HUDEP-2 (cell line): ENCODE measurements around the gene LIG1.

Experiments used
- DNase-seq, 76 experiments: peaks; one replicate each; lab custom pipeline; 2025; ENCODE audit not compliant: unreplicated experiment in 76 of 76; lab: John Stamatoyannopoulos, UW

The LIG1 gene

DNA sequence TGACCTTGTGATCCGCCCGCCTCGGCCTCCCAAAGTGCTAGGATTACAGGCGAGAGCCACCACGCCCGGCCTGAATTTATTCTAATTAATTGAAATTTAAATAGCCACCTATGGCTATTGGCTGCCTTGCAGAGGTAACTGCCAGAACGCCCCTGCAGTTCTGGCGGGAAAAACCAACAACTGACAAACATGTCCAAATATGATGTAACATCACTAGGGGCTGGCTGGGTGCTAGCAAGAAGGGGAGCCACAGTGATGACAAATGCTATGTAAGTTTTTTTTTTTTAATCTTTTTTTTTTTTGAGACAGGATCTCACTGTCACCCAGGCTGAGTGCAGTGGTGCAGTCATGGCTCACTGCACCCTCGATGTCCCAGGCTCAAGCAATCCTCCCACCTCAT, 13.2 kb upstream of the LIG1 start:
- no peak for DNase-seq

DNA sequence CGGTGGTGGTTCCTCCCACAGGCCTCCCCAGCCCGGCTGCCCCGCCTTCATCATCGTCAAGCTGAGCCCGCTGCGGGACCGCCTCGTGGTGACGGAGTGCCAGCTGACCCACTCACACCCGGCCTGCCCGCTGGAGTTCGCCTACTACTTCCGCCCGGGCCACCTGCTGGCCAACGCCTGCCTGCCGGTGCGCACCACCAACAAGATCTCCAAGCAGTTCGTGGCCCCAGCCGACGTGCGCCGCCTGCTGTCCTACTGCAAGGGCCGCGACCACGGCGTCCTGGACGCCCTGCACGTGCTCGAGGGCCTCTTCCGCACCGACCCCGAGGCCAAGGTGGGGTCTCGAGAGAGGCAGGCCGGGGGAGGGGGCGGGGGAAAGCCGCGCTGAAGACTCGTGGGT, 12.3 kb upstream of the LIG1 start:
- DNase-seq = no peak

GRCh38 chr19:48181505-48181904, 11.4 kb upstream of the LIG1 start:
- DNase-seq = no peak

DNA sequence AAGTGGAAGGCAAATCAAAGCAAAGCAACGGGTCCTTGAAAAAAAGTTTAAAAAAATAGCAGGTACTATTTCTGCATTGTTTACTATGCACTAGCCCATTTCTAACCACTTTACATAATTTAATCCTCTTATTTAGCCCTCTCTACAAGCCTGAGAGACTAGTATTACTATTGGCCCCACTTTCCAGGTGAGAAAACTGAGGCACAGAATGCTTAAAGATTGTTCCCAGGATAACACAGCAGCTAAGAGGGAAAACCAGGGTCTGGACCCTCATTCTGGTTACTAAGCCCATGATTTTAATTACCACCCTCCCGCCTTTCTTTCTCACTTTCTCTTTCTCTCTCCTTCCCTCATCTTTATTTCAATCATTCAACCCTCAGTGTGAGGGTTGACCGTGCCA, 6.1 kb upstream of the LIG1 start:
- DNase-seq = no peak

GRCh38 chr19:48175578-48175977, 5.4 kb upstream of the LIG1 start:
- DNase-seq = no peak

GRCh38 chr19:48174445-48175030, 4.4 kb upstream of the LIG1 start:
- DNase-seq = no peak

- no peak for DNase-seq
Measured at GRCh38 chr19:48171710-48172109, 1.6 kb upstream of the LIG1 start.

GRCh38 chr19:48170817-48171347, 738 bp upstream of the LIG1 start:
- DNase-seq = peak in 4 of 76 experiments; percentile 36 to 80 (median 46)

DNA sequence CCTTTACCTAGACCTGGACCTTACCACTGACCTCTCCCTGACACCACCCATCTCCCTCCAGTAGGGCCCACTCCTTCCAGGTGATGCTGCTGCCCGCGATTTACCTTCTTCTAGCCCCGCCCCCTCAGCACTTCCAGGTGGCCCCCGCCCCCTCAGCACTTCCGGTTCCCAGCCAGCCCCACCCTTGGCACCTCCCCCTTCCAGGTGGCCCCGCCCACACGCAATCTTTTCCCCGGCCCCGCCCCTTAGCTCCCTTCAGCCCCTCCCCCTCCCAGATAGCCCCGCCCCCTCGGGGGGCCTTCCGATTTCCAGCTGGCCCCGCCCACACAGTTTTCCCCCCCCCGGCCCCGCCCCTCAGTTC, 586 bp downstream of the LIG1 start:
- DNase-seq = peak in 70 of 76 experiments; percentile 19 to 97 (median 81)

DNA sequence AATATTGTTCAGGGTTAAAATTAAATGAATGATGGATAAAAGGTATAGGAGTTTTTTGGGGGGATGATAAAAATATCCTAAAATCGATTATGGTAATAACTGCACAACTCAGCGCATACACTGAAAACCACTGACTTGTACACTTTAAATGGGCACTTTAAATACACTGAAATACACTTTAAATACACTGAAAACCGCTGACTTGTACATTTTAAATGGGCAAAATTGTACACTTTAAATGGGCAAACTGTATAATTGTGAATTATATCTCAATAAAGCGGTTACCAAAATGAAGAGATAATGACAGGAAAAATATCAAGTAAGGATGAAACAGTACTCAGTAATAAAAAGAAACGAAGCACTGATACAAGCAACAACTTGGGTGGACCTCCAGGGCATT, 1.5 kb downstream of the LIG1 start:
- DNase-seq = no peak

GRCh38 chr19:48158210-48158790, 11.8 kb downstream of the LIG1 start:
- no peak for DNase-seq

GRCh38 chr19:48154003-48154402, 16.1 kb downstream of the LIG1 start:
- no peak for DNase-seq

DNA sequence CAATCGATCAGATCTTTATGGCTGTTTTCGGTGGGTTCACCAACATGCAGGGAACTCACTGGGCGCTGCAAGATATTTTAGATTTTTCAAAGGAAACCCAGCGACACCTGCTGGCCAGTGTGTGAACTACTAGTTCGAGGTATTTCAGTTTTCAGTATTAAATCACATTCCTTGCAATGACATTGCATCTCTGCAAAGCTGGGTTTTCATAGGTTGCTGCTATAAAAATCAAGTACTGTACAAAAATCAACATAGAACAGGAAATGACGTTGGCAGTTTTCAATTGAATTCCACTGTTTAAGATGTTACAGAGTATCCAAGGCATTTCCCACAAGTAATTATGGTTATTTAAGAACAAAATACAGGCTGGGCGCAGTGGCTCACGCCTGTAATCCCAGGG, 17.6 kb downstream of the LIG1 start:
- DNase-seq = peak in 56 of 76 experiments; percentile 7 to 69 (median 43)

DNA sequence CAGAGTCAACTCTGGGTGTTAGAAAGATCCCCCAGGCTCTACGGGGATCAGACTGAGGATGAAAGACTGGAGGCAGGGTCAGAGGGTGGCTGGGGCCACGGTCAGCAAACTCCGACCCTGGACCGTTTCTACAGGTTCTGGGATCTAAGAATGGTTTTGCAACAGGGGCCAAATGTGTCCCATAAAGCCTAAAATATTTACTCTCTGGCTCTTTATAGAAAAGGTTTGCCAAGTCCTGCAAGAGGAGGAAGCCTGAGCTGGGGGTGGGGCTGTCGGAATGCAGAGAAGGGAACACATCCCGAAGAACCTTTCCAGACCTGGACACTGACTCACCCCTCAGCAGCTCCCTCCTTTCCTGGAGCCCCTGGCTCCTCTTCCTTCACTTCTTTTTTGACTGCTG, 20.7 kb downstream of the LIG1 start:
- DNase-seq = no peak

GRCh38 chr19:48148576-48148975, 21.6 kb downstream of the LIG1 start:
- DNase-seq = no peak

DNA sequence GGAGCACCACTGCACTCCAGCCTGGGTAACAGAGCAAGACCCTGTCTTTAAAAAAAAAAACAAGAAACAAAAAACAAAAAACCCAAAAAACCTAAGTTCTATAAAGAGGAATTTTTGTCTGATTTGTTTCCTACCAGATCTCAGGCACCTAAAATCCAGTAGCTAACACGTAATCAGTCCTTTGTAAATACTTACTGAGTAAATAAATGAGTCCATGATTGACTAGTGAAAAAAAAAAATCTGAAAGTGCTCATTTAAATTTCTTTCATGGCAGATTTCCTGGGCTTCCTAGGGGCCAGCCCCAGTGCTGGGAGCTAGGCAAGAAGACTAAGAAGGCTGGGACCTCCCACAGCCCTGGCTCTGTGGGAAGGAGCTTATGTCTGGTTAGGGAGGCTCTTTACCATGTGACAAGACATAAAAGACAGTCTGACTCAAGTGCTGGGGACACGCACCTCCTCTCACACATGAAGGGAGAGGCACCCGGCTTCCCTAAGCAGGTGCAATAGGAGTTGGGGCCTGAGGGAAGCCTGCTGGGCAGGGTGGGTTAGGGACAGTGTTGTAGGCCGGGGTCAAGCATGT, 22.5 kb downstream of the LIG1 start:
- DNase-seq = no peak

DNA sequence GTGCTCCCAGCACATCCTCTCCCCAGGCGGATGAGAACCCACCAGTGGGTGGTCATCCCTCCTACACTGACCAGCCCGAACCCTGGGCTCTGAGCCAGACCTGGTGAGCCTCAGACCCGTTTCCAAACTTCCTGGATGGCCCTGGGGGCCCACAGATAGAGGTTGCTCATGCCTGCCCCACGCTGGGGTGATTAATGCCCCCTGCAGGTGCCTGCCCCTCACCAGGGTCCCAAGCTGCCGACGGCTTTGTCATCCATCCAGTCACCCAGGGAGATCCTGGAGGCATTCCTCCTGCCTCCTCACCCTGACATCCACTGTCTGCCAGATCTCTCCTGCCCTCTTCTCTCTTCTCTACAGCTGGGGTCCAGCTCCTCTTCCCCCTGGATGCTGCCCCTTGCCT, 31.1 kb downstream of the LIG1 start:
- no peak for DNase-seq

DNA sequence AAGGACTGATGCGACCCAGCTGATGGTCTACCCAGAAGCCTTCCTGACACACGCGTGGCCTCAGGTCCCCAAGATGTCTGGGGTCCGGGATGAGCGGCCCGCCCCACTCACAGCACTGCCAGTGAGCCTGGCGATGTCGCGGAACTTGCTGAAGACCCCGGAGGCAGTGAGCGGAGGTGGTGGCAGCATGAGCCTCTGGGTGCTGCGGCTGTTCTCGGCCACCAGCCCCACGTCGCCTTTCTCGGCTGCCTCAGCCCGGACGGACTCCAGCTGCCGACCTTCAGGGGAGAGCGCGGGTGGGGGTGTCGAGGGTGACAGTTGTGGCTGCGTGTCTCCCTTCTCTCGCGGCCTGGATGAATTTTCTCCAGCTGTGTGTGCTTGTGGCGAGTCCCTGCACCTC, 32.7 kb downstream of the LIG1 start:
- DNase-seq = no peak

GRCh38 chr19:48136547-48136946, 33.6 kb downstream of the LIG1 start:
- no peak for DNase-seq

DNA sequence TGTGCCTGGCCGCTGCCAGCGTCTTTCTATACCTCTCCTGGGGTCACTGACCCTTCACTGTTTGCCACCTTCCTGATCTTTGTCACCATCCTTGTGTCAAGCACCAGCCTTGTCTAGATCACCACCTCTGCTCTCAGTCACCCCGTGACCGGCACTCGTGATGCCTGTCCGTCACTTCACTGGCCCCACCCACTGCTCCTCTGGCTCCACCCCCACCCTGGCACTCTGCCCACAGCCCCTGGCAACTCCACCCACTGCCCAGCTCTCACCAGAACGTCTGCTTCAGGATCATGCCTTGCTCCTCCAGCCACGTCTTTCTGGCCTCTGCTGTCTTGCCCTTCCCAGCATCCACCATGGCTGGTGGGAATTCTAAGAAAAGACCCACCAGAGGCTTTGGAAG, 34.7 kb downstream of the LIG1 start:
- DNase-seq = peak in 64 of 76 experiments; percentile 10 to 91 (median 62)

DNA sequence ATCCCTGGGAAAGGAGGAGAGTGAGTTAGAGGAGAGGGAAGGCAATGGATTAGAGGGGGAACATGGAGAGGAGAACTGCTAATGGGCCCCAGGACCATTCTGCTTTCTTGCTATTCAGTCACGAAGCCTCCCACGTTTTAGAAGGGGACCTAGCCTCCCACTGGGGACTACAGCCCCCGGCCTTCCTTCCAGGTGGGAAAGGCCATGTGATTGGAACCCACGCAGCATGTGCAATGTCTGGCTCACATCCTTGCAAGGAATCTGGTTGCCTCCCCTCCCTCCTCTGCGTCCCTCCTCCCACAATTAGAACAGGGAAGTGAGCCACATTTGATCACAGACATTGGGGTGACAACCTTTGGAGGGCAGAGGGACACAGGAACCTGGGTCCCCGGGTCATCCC, 37.0 kb downstream of the LIG1 start:
- DNase-seq = no peak

- DNase-seq = no peak
Measured at GRCh38 chr19:48127561-48127960, 42.6 kb downstream of the LIG1 start.
